ENCODE results near the gene NAALADL2.

DNA sequence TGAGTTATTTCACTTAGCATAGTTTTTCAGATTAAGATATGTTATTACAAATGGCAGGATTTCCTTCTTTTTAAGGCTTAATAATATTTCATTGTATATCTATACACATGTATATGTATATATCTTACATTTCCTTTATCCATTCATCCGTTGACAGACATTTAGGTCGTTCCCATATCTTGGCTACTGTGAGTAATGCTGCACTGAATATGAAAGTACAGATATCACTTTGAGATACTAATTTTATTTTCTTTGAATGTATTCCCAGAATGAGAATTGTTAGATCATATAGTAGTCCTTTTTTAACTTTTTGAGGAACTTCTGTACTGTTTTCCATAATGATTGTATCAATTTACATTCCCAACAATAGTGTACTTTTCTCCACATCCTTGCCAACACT, 270.4 kb downstream of the NAALADL2 start:
- TF ChIP-seq POLR2A (IDR thresholded peaks at IDR 0.05), result no peak
- TF ChIP-seq, protein P1, sequence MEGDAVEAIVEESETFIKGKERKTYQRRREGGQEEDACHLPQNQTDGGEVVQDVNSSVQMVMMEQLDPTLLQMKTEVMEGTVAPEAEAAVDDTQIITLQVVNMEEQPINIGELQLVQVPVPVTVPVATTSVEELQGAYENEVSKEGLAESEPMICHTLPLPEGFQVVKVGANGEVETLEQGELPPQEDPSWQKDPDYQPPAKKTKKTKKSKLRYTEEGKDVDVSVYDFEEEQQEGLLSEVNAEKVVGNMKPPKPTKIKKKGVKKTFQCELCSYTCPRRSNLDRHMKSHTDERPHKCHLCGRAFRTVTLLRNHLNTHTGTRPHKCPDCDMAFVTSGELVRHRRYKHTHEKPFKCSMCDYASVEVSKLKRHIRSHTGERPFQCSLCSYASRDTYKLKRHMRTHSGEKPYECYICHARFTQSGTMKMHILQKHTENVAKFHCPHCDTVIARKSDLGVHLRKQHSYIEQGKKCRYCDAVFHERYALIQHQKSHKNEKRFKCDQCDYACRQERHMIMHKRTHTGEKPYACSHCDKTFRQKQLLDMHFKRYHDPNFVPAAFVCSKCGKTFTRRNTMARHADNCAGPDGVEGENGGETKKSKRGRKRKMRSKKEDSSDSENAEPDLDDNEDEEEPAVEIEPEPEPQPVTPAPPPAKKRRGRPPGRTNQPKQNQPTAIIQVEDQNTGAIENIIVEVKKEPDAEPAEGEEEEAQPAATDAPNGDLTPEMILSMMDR (IDR thresholded peaks at IDR 0.05), result no peak
